K562 (cell line): ENCODE measurements around the gene EPHA10. TPM values are rescaled to one million over a fixed set of nuclear protein-coding genes. Genes with fewer than 3 reads are reported as not detected.
"Not testable (repeated sequence)": the region's sequence is repeated elsewhere in the genome, so short reads cannot be mapped to it uniquely, and the experiment has no call there.

Experiments
- ATAC-seq: fragments of 200-7000 bp; cut with Tn5 transposase; 3 replicates; pipeline ENCODE4 v1.9.1; 2020; ENCODE audit warnings: moderate library complexity
- BruUV-seq: library from RNA; stranded (reverse); fragments of 400-500 nt; replicated peaks from 2 replicates; lab custom pipeline; 2021; lab: Mats Ljungman, UMichigan
- CTCF ChIA-PET: fragments of 300-600 bp; formaldehyde crosslinking; extraction: SDS; loops from one replicate; lab custom pipeline; 2021; ENCODE audit warnings: low intra/inter-chr PET ratio; lab: Yijun Ruan, JAX
- POLR2A ChIA-PET: fragments of 300-600, 350-650 bp; sonication (Branson Sonifier 250); formaldehyde crosslinking; extraction: SDS; loops from one replicate; lab custom pipeline; 2021; ENCODE audit warnings: antibody characterized with exemption, inconsistent platforms; lab: Yijun Ruan, JAX
- DNase-seq, 4 experiments: peaks; one replicate each; pipeline versions ENCODE4 v3.0.0 to v3.0.0-alpha.2; 2011 to 2018; ENCODE audit warnings: low spot score in 3 of 4, mixed read lengths in 3 of 4; ENCODE audit errors: extremely low read depth in 1 of 4
- FAIRE-seq: peaks from 2 replicates; lab custom pipeline; 2011; peaks lifted over from hg19 to GRCh38; lab: Jason Lieb, UNC
- H2AFZ ChIP-seq: 2 replicates; pipeline ENCODE4 v1.6.0; 2011; ENCODE audit warnings: low read depth, low read length, control low read depth, inconsistent platforms
- H3K27ac ChIP-seq: fragments of 200-600 bp; 3 replicates; pipeline ENCODE4 v1.8.0; 2011; ENCODE audit warnings: low read depth, mild to moderate bottlenecking, control low read depth, inconsistent platforms, low read length, moderate library complexity, mixed read lengths; ENCODE audit errors: extremely low read depth
- H3K27me3 ChIP-seq, 2 experiments: fragments of 300-600 bp in 1 of 2; 2 replicates in 1 of 2; 3 replicates in 1 of 2; pipeline versions ENCODE4 v1.6.0 to v1.8.0; 2011; ENCODE audit warnings: inconsistent platforms in 2 of 2, low read length in 2 of 2, mild to moderate bottlenecking in 1 of 2, mixed read lengths in 1 of 2, moderate library complexity in 1 of 2; ENCODE audit not compliant: control insufficient read depth in 2 of 2, insufficient read depth in 2 of 2
- H3K36me3 ChIP-seq: fragments of 300-600 bp; 3 replicates; pipeline ENCODE4 v1.8.0; 2011; ENCODE audit warnings: mild to moderate bottlenecking, low read length, inconsistent platforms; ENCODE audit not compliant: control insufficient read depth, insufficient read depth
- H3K4me1 ChIP-seq, 2 experiments: fragments of 200-600 bp in 1 of 2; replicated peaks in 1 of 2; 2 replicates in 1 of 2; 3 replicates in 1 of 2; pipeline versions ENCODE4 v1.5.1 to v1.8.0; 2011; ENCODE audit warnings: inconsistent platforms in 2 of 2, low read length in 2 of 2, mild to moderate bottlenecking in 1 of 2, mixed read lengths in 1 of 2, moderate library complexity in 1 of 2; ENCODE audit not compliant: control insufficient read depth in 2 of 2, insufficient read depth in 2 of 2
- H3K4me2 ChIP-seq: 2 replicates; pipeline ENCODE4 v1.6.1; 2011; ENCODE audit warnings: low read length, control low read depth, inconsistent platforms, mixed read lengths; ENCODE audit not compliant: insufficient read depth
- H3K4me3 ChIP-seq: fragments of 200-600 bp; sonication (generic), shearing (Covaris generic); 2 replicates; pipeline ENCODE4 v1.5.1; 2016; ENCODE audit warnings: control low read depth, inconsistent platforms
- H3K79me2 ChIP-seq: fragments of 200-600 bp; 3 replicates; pipeline ENCODE4 v1.8.0; 2011; ENCODE audit warnings: low read length, inconsistent platforms; ENCODE audit not compliant: control insufficient read depth, insufficient read depth
- H3K9ac ChIP-seq, 2 experiments: 2 replicates each; pipeline versions ENCODE4 v1.6.0 to v1.6.1; 2011; ENCODE audit warnings: low read depth in 2 of 2, low read length in 2 of 2, control low read depth in 1 of 2, inconsistent platforms in 1 of 2, mild to moderate bottlenecking in 1 of 2, mixed read lengths in 1 of 2; ENCODE audit not compliant: insufficient read depth in 1 of 2
- H3K9me1 ChIP-seq: one replicate; pipeline ENCODE4 v1.6.0; 2011; ENCODE audit warnings: inconsistent platforms, mild to moderate bottlenecking, low read length, moderate library complexity; ENCODE audit not compliant: control insufficient read depth, insufficient read depth
- H3K9me3 ChIP-seq: replicated peaks from 2 replicates; pipeline ENCODE4 v1.5.1; 2011; ENCODE audit warnings: low read depth, low read length, inconsistent platforms; ENCODE audit not compliant: control insufficient read depth, insufficient read depth
- H4K20me1 ChIP-seq: replicated peaks from 2 replicates; pipeline ENCODE4 v1.6.1; 2011; ENCODE audit warnings: low read length, inconsistent platforms, mixed read lengths; ENCODE audit not compliant: control insufficient read depth, insufficient read depth
- CREM ChIP-seq: IDR thresholded peaks from 2 replicates; pipeline ENCODE4 v1.6.1; 2014; ENCODE audit warnings: antibody characterized with exemption, low read depth
- HNRNPH1 ChIP-seq: fragments of 200-400 bp; formaldehyde crosslinking; optimal IDR thresholded peaks from 2 replicates; pipeline ENCODE3; 2017; ENCODE audit warnings: low read depth, mild to moderate bottlenecking, low read length, moderate library complexity
- POLR2A ChIP-seq: fragments of 450-650 bp; conservative IDR thresholded peaks from 2 replicates; pipeline ENCODE4 v1.6.1; 2016
- ZNF239 ChIP-seq: fragments of 250-450 bp; sonication (Bioruptor Pico); IDR thresholded peaks from 2 replicates; pipeline ENCODE4 v1.4.0; 2020; ENCODE audit warnings: mild to moderate bottlenecking
- ZNF384 ChIP-seq: IDR thresholded peaks from 2 replicates; pipeline ENCODE4 v1.6.1; 2012; ENCODE audit warnings: low read depth, low read length, improper control_type of control experiment
- ZNF511 ChIP-seq: sonication (generic); formaldehyde crosslinking; IDR thresholded peaks from 2 replicates; pipeline ENCODE4 v1.8.0; 2022; ENCODE audit warnings: mild to moderate bottlenecking, missing genetic modification reagents
- ZNF717 ChIP-seq: fragments of 250-450 bp; sonication (Bioruptor Pico); IDR thresholded peaks from 2 replicates; pipeline ENCODE4 v1.5.0; 2021
- ZNF785 ChIP-seq: fragments of 250-450 bp; sonication (Bioruptor Pico); IDR thresholded peaks from 2 replicates; pipeline ENCODE4 v1.4.0; 2020; ENCODE audit warnings: mild to moderate bottlenecking
- WGBS: fragments of 100-300 bp; shearing (Covaris generic); methylation state at CpG from one replicate; pipeline ENCODE4 v1.1.6; 2016; ENCODE audit warnings: low coverage, mixed read lengths; ENCODE audit not compliant: insufficient coverage; ENCODE audit errors: missing lambda C conversion rate; 5-methylcytosine and 5-hydroxymethylcytosine counted together
- in situ Hi-C: fragments of 300-500 bp; cut with MboI; formaldehyde crosslinking; loops from 4 replicates; pipeline ENCODE4 v1.15.0; 2018; ENCODE audit warnings: inconsistent platforms, mixed read lengths
- intact Hi-C: fragments of 100-400 bp; cut with micrococcal nuclease; formaldehyde crosslinking; loops from 2 replicates; pipeline ENCODE4 v1.14.2; 2022
- polyA plus RNA-seq, 8 experiments: library from polyadenylated mRNA; depleted of rRNA in 4 of 8; stranded (reverse) in 5 of 8; unstranded in 3 of 8; fragments of >200 nt; fragmentation: Nextera tagmentation in 2 of 8; fragmentation: Illumina TruSeq in 1 of 8; extraction: Ambion mirVana in 2 of 8; extraction: Trizol in 1 of 8; gene quantifications; 2 replicates each; pipeline versions ENCODE4 v1.2.1 to v1.2.3, GENCODE V29; 2011 to 2014; ENCODE audit warnings: inconsistent platforms in 1 of 8, missing spikeins in 1 of 8
- total RNA-seq, 7 experiments: library from RNA; depleted of rRNA in 6 of 7; stranded (reverse); fragments of >200 nt in 6 of 7; fragmentation: Illumina TruSeq in 2 of 7; extraction: Trizol in 2 of 7; gene quantifications; 2 replicates each; pipeline versions ENCODE4 v1.2.1 to v1.2.3, GENCODE V29; 2011 to 2021; ENCODE audit warnings: low replicate concordance in 1 of 7
- TF ChIP-seq, protein P1 (sequence below): fragments of 200-600 bp; sonication (generic); IDR thresholded peaks from one replicate; pipeline ENCODE4 v1.6.1; 2012; ENCODE audit warnings: mild to moderate bottlenecking, low read depth, low read length, inconsistent platforms

The EPHA10 gene
- total and polyA plus RNA-seq, 9 of the 15 experiments (the other 6 are each of a cell fraction or from before 2014, with no cell fraction given) = 0.03 TPM; not detected in 8

- no peak for TF ChIP-seq HNRNPH1
- no peak for TF ChIP-seq ZNF384
- TF ChIP-seq, protein P1, sequence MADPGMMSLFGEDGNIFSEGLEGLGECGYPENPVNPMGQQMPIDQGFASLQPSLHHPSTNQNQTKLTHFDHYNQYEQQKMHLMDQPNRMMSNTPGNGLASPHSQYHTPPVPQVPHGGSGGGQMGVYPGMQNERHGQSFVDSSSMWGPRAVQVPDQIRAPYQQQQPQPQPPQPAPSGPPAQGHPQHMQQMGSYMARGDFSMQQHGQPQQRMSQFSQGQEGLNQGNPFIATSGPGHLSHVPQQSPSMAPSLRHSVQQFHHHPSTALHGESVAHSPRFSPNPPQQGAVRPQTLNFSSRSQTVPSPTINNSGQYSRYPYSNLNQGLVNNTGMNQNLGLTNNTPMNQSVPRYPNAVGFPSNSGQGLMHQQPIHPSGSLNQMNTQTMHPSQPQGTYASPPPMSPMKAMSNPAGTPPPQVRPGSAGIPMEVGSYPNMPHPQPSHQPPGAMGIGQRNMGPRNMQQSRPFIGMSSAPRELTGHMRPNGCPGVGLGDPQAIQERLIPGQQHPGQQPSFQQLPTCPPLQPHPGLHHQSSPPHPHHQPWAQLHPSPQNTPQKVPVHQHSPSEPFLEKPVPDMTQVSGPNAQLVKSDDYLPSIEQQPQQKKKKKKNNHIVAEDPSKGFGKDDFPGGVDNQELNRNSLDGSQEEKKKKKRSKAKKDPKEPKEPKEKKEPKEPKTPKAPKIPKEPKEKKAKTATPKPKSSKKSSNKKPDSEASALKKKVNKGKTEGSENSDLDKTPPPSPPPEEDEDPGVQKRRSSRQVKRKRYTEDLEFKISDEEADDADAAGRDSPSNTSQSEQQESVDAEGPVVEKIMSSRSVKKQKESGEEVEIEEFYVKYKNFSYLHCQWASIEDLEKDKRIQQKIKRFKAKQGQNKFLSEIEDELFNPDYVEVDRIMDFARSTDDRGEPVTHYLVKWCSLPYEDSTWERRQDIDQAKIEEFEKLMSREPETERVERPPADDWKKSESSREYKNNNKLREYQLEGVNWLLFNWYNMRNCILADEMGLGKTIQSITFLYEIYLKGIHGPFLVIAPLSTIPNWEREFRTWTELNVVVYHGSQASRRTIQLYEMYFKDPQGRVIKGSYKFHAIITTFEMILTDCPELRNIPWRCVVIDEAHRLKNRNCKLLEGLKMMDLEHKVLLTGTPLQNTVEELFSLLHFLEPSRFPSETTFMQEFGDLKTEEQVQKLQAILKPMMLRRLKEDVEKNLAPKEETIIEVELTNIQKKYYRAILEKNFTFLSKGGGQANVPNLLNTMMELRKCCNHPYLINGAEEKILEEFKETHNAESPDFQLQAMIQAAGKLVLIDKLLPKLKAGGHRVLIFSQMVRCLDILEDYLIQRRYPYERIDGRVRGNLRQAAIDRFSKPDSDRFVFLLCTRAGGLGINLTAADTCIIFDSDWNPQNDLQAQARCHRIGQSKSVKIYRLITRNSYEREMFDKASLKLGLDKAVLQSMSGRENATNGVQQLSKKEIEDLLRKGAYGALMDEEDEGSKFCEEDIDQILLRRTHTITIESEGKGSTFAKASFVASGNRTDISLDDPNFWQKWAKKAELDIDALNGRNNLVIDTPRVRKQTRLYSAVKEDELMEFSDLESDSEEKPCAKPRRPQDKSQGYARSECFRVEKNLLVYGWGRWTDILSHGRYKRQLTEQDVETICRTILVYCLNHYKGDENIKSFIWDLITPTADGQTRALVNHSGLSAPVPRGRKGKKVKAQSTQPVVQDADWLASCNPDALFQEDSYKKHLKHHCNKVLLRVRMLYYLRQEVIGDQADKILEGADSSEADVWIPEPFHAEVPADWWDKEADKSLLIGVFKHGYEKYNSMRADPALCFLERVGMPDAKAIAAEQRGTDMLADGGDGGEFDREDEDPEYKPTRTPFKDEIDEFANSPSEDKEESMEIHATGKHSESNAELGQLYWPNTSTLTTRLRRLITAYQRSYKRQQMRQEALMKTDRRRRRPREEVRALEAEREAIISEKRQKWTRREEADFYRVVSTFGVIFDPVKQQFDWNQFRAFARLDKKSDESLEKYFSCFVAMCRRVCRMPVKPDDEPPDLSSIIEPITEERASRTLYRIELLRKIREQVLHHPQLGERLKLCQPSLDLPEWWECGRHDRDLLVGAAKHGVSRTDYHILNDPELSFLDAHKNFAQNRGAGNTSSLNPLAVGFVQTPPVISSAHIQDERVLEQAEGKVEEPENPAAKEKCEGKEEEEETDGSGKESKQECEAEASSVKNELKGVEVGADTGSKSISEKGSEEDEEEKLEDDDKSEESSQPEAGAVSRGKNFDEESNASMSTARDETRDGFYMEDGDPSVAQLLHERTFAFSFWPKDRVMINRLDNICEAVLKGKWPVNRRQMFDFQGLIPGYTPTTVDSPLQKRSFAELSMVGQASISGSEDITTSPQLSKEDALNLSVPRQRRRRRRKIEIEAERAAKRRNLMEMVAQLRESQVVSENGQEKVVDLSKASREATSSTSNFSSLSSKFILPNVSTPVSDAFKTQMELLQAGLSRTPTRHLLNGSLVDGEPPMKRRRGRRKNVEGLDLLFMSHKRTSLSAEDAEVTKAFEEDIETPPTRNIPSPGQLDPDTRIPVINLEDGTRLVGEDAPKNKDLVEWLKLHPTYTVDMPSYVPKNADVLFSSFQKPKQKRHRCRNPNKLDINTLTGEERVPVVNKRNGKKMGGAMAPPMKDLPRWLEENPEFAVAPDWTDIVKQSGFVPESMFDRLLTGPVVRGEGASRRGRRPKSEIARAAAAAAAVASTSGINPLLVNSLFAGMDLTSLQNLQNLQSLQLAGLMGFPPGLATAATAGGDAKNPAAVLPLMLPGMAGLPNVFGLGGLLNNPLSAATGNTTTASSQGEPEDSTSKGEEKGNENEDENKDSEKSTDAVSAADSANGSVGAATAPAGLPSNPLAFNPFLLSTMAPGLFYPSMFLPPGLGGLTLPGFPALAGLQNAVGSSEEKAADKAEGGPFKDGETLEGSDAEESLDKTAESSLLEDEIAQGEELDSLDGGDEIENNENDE = no peak
- no peak for TF ChIP-seq ZNF717 (CRISPR knock-in tag)
- TF ChIP-seq POLR2A = peak; percentile 57
- no peak for TF ChIP-seq ZNF785 (CRISPR knock-in tag)
- TF ChIP-seq ZNF239 (CRISPR knock-in tag) = no peak
- no peak for TF ChIP-seq CREM
- TF ChIP-seq ZNF511 (CRISPR knock-in tag) = no peak
These were observed 79.2 kb downstream of the EPHA10 start (continued) for GRCh38 chr1:37685722-37686121.

GRCh38 chr1:37684182-37684581 lies 80.7 kb downstream of the EPHA10 start:
- CTCF ChIA-PET = interaction anchor here (0.6 kb wide), 1 partner anchor 29 kb away, joined by 5 read pairs; no protein-coding TSS in a partner anchor

More at GRCh38 chr1:37684182-37684581, 80.7 kb downstream of the EPHA10 start:
- ATAC-seq, FAIRE-seq, H3K4me1 ChIP-seq, H3K9me3 ChIP-seq, DNase-seq, H3K27me3 ChIP-seq, H3K9ac ChIP-seq, H3K4me2 ChIP-seq, H2AFZ ChIP-seq, H3K27ac ChIP-seq, H4K20me1 ChIP-seq, BruUV-seq, H3K9me1 ChIP-seq, H3K4me3 ChIP-seq: not testable (repeated sequence)
- in situ Hi-C loops = loop anchor here (5.0 kb wide), 2 partner anchors 77 to 227 kb away; no protein-coding TSS in a partner anchor
- POLR2A ChIA-PET = interaction anchor here (0.7 to 1.3 kb wide), 2 partner anchors 8 to 144 kb away, joined by 3 to 6 read pairs; no protein-coding TSS in a partner anchor
- Histone ChIP-seq H3K79me2 (peaks cover 16% of the 10 kb centered on the region), H3K36me3 (peaks cover 81% of the 10 kb centered on the region)
- intact Hi-C loops = loop anchor here (5.0 kb wide), 1 partner anchor 122 kb away; no protein-coding TSS in a partner anchor
- WGBS = 97% methylated on average over 9 of the region's 9 CpGs
